HepG2 (cell line): ENCODE results near the gene ASB16. TPM values are rescaled to one million over a fixed set of nuclear protein-coding genes. Genes with fewer than 3 reads are reported as not detected.

ENCODE experiments used
- ATAC-seq: fragments of 200-7000 bp; cut with Tn5 transposase; 3 replicates; pipeline ENCODE4 v1.9.1; 2020; ENCODE audit warnings: mild to moderate bottlenecking, moderate library complexity
- BruUV-seq: library from RNA; stranded (reverse); fragments of 400-500 nt; replicated peaks from 2 replicates; lab custom pipeline; 2021; lab: Mats Ljungman, UMichigan
- CTCF ChIA-PET: fragments of 300-600 bp; formaldehyde crosslinking; extraction: SDS; loops from one replicate; lab custom pipeline; 2021; ENCODE audit warnings: low total read pairs, inconsistent platforms, low intra/inter-chr PET ratio; lab: Yijun Ruan, JAX
- POLR2A ChIA-PET: fragments of 350-600 bp; sonication (Branson Sonifier 250); formaldehyde crosslinking; loops from one replicate; lab custom pipeline; 2020; ENCODE audit warnings: antibody characterized with exemption, inconsistent platforms; lab: Yijun Ruan, JAX
- DNase-seq: peaks from one replicate; pipeline ENCODE4 v3.0.0-alpha.2; 2015; ENCODE audit warnings: low spot score
- FAIRE-seq: peaks from 3 replicates; lab custom pipeline; 2011; peaks lifted over from hg19 to GRCh38; lab: Jason Lieb, UNC
- H2AFZ ChIP-seq: one replicate; pipeline ENCODE4 v1.6.1; 2011; ENCODE audit warnings: low read length, inconsistent platforms
- H3K27ac ChIP-seq: fragments of 300-600 bp; 3 replicates; pipeline ENCODE4 v1.8.0; 2011; ENCODE audit warnings: mixed run types, mild to moderate bottlenecking, mixed read lengths, low read length, inconsistent platforms; ENCODE audit not compliant: insufficient read depth; ENCODE audit errors: extremely low read length
- H3K27me3 ChIP-seq, 2 experiments: fragments of 200-600 bp in 1 of 2; 2 replicates in 1 of 2; 3 replicates in 1 of 2; pipeline versions ENCODE4 v1.6.0 to v1.8.0; 2011; ENCODE audit warnings: low read length in 2 of 2, mild to moderate bottlenecking in 2 of 2, moderate library complexity in 2 of 2, inconsistent platforms in 1 of 2; ENCODE audit not compliant: insufficient read depth in 2 of 2, control insufficient read depth in 1 of 2
- H3K36me3 ChIP-seq, 2 experiments: fragments of 200-600 bp in 1 of 2; replicated peaks in 1 of 2; 2 replicates in 1 of 2; 3 replicates in 1 of 2; pipeline versions ENCODE4 v1.5.1 to v1.8.0; 2011; ENCODE audit warnings: low read length in 2 of 2, inconsistent platforms in 1 of 2; ENCODE audit not compliant: insufficient read depth in 2 of 2, control insufficient read depth in 1 of 2
- H3K4me1 ChIP-seq: 2 replicates; pipeline ENCODE4 v1.5.1; 2012; ENCODE audit warnings: low read length, inconsistent platforms; ENCODE audit not compliant: insufficient read depth
- H3K4me2 ChIP-seq: 2 replicates; pipeline ENCODE4 v1.6.0; 2011; ENCODE audit warnings: low read depth, low read length, inconsistent platforms
- H3K4me3 ChIP-seq, 3 experiments: fragments of 200-600 bp in 1 of 3; sonication (generic), shearing (Covaris generic) in 1 of 3; replicated peaks in 1 of 3; 2 replicates each; pipeline ENCODE4 v1.5.1; 2011 to 2016; ENCODE audit warnings: low read length in 3 of 3, inconsistent platforms in 2 of 3, low read depth in 2 of 3, mild to moderate bottlenecking in 2 of 3, control low read depth in 1 of 3, mixed read lengths in 1 of 3; ENCODE audit not compliant: insufficient read depth in 1 of 3
- H3K79me2 ChIP-seq: one replicate; pipeline ENCODE4 v1.6.1; 2011; ENCODE audit warnings: low read length, inconsistent platforms; ENCODE audit not compliant: insufficient read depth
- H3K9ac ChIP-seq: 2 replicates; pipeline ENCODE4 v1.6.0; 2011; ENCODE audit warnings: mild to moderate bottlenecking, low read depth, low read length, inconsistent platforms; ENCODE audit not compliant: insufficient read depth
- H3K9me3 ChIP-seq: 2 replicates; pipeline ENCODE4 v1.5.1; 2012; ENCODE audit warnings: mild to moderate bottlenecking, low read length
- H4K20me1 ChIP-seq: 2 replicates; pipeline ENCODE4 v1.6.0; 2011; ENCODE audit warnings: inconsistent platforms, mild to moderate bottlenecking, low read length, moderate library complexity; ENCODE audit not compliant: insufficient read depth
- AHR ChIP-seq: IDR thresholded peaks from 2 replicates; pipeline ENCODE4 v1.6.1; 2018; ENCODE audit warnings: missing genetic modification reagents, missing compliant biosample characterization
- BCL6 ChIP-seq: IDR thresholded peaks from 2 replicates; pipeline ENCODE4 v1.6.1; 2016; ENCODE audit warnings: missing genetic modification reagents, missing compliant biosample characterization
- DZIP1 ChIP-seq: sonication (generic); formaldehyde crosslinking; IDR thresholded peaks from 2 replicates; pipeline ENCODE4 v1.5.0; 2020; ENCODE audit warnings: mild to moderate bottlenecking, missing genetic modification reagents
- ETV5 ChIP-seq: IDR thresholded peaks from 2 replicates; pipeline ENCODE4 v1.6.1; 2018; ENCODE audit warnings: missing biosample characterization, missing genetic modification reagents, inconsistent platforms, borderline replicate concordance
- FOSL2 ChIP-seq: sonication (generic); formaldehyde crosslinking; IDR thresholded peaks from 2 replicates; pipeline ENCODE4 v1.4.0; 2020; ENCODE audit warnings: missing genetic modification reagents
- HMGA1 ChIP-seq: sonication (generic); formaldehyde crosslinking; conservative IDR thresholded peaks from 2 replicates; pipeline ENCODE4 v1.4.0; 2020; ENCODE audit warnings: missing genetic modification reagents
- MAZ ChIP-seq, 2 experiments: sonication (generic) in 1 of 2; formaldehyde crosslinking in 1 of 2; IDR thresholded peaks; 2 replicates each; pipeline versions ENCODE4 v1.5.0 to v1.6.1; 2012 to 2020; ENCODE audit warnings: low read depth in 2 of 2, mild to moderate bottlenecking in 2 of 2, borderline replicate concordance in 1 of 2, improper control_type of control experiment in 1 of 2, low read length in 1 of 2, missing genetic modification reagents in 1 of 2, moderate library complexity in 1 of 2
- PAWR ChIP-seq: sonication (generic); formaldehyde crosslinking; IDR thresholded peaks from 2 replicates; pipeline ENCODE4 v1.4.0; 2020; ENCODE audit warnings: missing genetic modification reagents, mild to moderate bottlenecking, borderline replicate concordance
- PRPF4 ChIP-seq: fragments of 200-400 bp; formaldehyde crosslinking; IDR thresholded peaks from 2 replicates; pipeline ENCODE4 v1.6.1; 2016; ENCODE audit warnings: low read length, low read depth; ENCODE audit not compliant: poor library complexity, severe bottlenecking
- ZIK1 ChIP-seq: sonication (generic); formaldehyde crosslinking; IDR thresholded peaks from 2 replicates; pipeline ENCODE4 v1.5.0; 2020; ENCODE audit warnings: mild to moderate bottlenecking, low read depth, missing genetic modification reagents, borderline replicate concordance
- ZNF331 ChIP-seq: sonication (generic); formaldehyde crosslinking; IDR thresholded peaks from 2 replicates; pipeline ENCODE4 v1.4.0; 2020; ENCODE audit warnings: missing genetic modification reagents
- ZNF547 ChIP-seq: sonication (generic); formaldehyde crosslinking; IDR thresholded peaks from 2 replicates; pipeline ENCODE4 v1.5.1; 2020; ENCODE audit warnings: mild to moderate bottlenecking, missing genetic modification reagents
- WGBS: methylation state at CpG from one replicate; pipeline ENCODE4 v1.1.6; 2017; ENCODE audit warnings: low lambda C conversion rate; 5-methylcytosine and 5-hydroxymethylcytosine counted together
- in situ Hi-C: cut with HindIII; loops from 2 replicates; pipeline ENCODE4 v1.10.0; 2017; ENCODE audit warnings: low pct_unique_long_range_greater_than_20kb; ENCODE audit not compliant: extremely low pct_ligation_motif_present
- intact Hi-C: fragments of 100-400 bp; cut with micrococcal nuclease; formaldehyde crosslinking; loops from one replicate; pipeline ENCODE4 v1.10.0; 2022; ENCODE audit not compliant: unreplicated experiment
- polyA plus RNA-seq, 8 experiments: library from polyadenylated mRNA; depleted of rRNA in 3 of 8; stranded (reverse) in 7 of 8; unstranded in 1 of 8; fragments of >200 nt; fragmentation: Illumina TruSeq in 4 of 8; extraction: Trizol in 4 of 8; gene quantifications; 2 replicates each; pipeline versions ENCODE4 v1.2.1 to v1.2.3, GENCODE V29; 2011 to 2016; ENCODE audit warnings: low read depth in 4 of 8, missing spikeins in 1 of 8, mixed read lengths in 1 of 8; ENCODE audit not compliant: insufficient read depth in 1 of 8
- total RNA-seq, 5 experiments: library from RNA; depleted of rRNA; stranded (reverse); fragments of >200 nt; fragmentation: Illumina TruSeq; extraction: Trizol; gene quantifications; 2 replicates each; pipeline ENCODE4 v1.2.3, GENCODE V29; 2016; ENCODE audit warnings: low read depth in 1 of 5

Gene ASB16
- total and polyA plus RNA-seq, 2 of the 13 experiments (the other 11 are each of a cell fraction or from before 2014, with no cell fraction given): 0.07 TPM; not detected in 1

GRCh38 chr17:44214230-44214494, 43.7 kb downstream of the ASB16 start:
- in situ Hi-C loops (no loop called here), intact Hi-C loops (no loop called here)
- Histone ChIP-seq H3K9ac (no peak overlapping the region), H3K4me1 (peaks cover 17% of the 10 kb centered on the region), H3K27me3 (no peaks in the 10 kb centered on the region; a peak in 1 of 5 replicates), H3K4me2 (no peak overlapping the region), H2AFZ (no peak overlapping the region), H3K79me2 (peaks cover 21% of the 10 kb centered on the region), H4K20me1 (no peaks in the 10 kb centered on the region), H3K27ac (no peak overlapping the region), H3K36me3 (peaks cover 35 to 64% of the 10 kb centered on the region in 2 experiments), H3K9me3 (no peaks in the 10 kb centered on the region), H3K4me3 (no peak overlapping the region)
- DNase-seq (no peak), FAIRE-seq (no peak), ATAC-seq (no peak)
- CTCF ChIA-PET: no interaction called here
- BruUV-seq: no TSS peak
- WGBS: 90% methylated on average over 1 of the region's 1 CpG
- POLR2A ChIA-PET: no interaction called here
- TF ChIP-seq ZNF331 (CRISPR knock-in tag) (peak; percentile 93), HMGA1 (no peak)

DNA sequence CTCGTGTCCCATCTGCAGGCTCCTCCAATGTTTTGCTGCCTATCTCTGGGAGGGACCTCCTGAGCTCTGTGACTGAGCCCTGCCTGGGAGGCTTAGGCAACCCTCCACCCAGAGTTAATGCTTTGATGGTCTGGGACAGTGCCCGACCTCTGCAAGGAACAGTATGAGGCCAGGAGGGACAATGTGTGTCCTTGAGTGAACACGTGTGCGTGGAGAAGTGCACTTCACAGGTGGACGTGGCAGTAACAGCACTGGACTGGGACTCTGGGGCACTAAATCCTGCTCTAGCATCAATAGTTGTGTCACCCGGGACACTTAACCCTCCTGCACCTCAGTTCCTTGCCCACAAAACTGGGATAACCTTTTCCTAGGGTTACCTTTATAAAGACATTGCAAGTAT, 44.4 kb downstream of the ASB16 start:
- no peak overlapping the region for H2AFZ ChIP-seq
- intact Hi-C loops: no loop called here
- ATAC-seq (no peak), FAIRE-seq (no peak), DNase-seq (no peak)
- no peak overlapping the region for H3K4me2 ChIP-seq
- H3K4me1 ChIP-seq: peaks cover 17% of the 10 kb centered on the region
- no peaks in the 10 kb centered on the region; a peak in 1 of 5 replicates for H3K27me3 ChIP-seq
- peaks cover 29 to 57% of the 10 kb centered on the region in 2 experiments for H3K36me3 ChIP-seq
- no peaks in the 10 kb centered on the region for H3K9me3 ChIP-seq
- no peaks in the 10 kb centered on the region for H4K20me1 ChIP-seq
- WGBS: 96% methylated on average over 6 of the region's 6 CpGs
- ChIA-PET POLR2A (interaction anchor here (0.5 kb wide), 1 partner anchor 88 kb away, joined by 4 read pairs; no protein-coding TSS in a partner anchor), CTCF (no interaction called here)
- H3K79me2 ChIP-seq: peaks cover 21% of the 10 kb centered on the region
- BruUV-seq: no TSS peak
- no peak overlapping the region for H3K27ac ChIP-seq
- in situ Hi-C loops: no loop called here
- no peak overlapping the region for H3K9ac ChIP-seq
- no peak overlapping the region for H3K4me3 ChIP-seq
- TF ChIP-seq MAZ (IDR thresholded peaks at IDR 0.05; ENCODE audit: borderline replicate concordance, low read depth, low read length): no peak
- no peak for TF ChIP-seq MAZ (CRISPR knock-in tag; IDR thresholded peaks at IDR 0.05; ENCODE audit: low read depth)
- TF ChIP-seq AHR (CRISPR knock-in tag): no peak
- TF ChIP-seq PRPF4: no peak
- TF ChIP-seq ETV5 (CRISPR knock-in tag): no peak
- no peak for TF ChIP-seq ZNF547 (CRISPR knock-in tag)
- TF ChIP-seq FOSL2 (CRISPR knock-in tag): no peak
- TF ChIP-seq BCL6 (CRISPR knock-in tag): no peak
- TF ChIP-seq DZIP1 (CRISPR knock-in tag): no peak
- TF ChIP-seq PAWR (CRISPR knock-in tag): no peak
- no peak for TF ChIP-seq ZIK1 (CRISPR knock-in tag)
